HepG2 (cell line): ENCODE measurements around the gene FUT6. TPM values are rescaled to one million over a fixed set of nuclear protein-coding genes. Genes with fewer than 3 reads are reported as not detected.
A peak's percentile ranks its signal among the peaks of the same experiment; 100 is the strongest.

Experiments used
- CEBPB ChIP-seq: IDR thresholded peaks from 2 replicates; pipeline ENCODE4 v1.6.1; 2011; ENCODE audit warnings: low read depth, low read length, improper control_type of control experiment, borderline replicate concordance
- HNRNPLL ChIP-seq: fragments of 200-400 bp; formaldehyde crosslinking; IDR thresholded peaks from 2 replicates; pipeline ENCODE4 v1.6.1; 2017; ENCODE audit warnings: mild to moderate bottlenecking, low read depth, low read length; ENCODE audit not compliant: poor library complexity, severe bottlenecking
- MEF2D ChIP-seq: sonication (generic); formaldehyde crosslinking; IDR thresholded peaks from 2 replicates; pipeline ENCODE4 v1.5.1; 2020; ENCODE audit warnings: mild to moderate bottlenecking, missing genetic modification reagents
- PAX8 ChIP-seq: sonication (generic); formaldehyde crosslinking; IDR thresholded peaks from 2 replicates; pipeline ENCODE4 v1.8.0; 2022; ENCODE audit warnings: mild to moderate bottlenecking, missing genetic modification reagents, borderline replicate concordance
- POLR2A ChIP-seq, 2 experiments: IDR thresholded peaks; 2 replicates each; pipeline ENCODE4 v1.6.1; 2011; ENCODE audit warnings: low read depth in 2 of 2, low read length in 2 of 2, mild to moderate bottlenecking in 1 of 2, moderate library complexity in 1 of 2; ENCODE audit not compliant: insufficient read depth in 1 of 2
- RFX5 ChIP-seq: IDR thresholded peaks from 2 replicates; pipeline ENCODE4 v1.6.1; 2011; ENCODE audit warnings: low read depth, low read length, improper control_type of control experiment
- RFXANK ChIP-seq: IDR thresholded peaks from 2 replicates; pipeline ENCODE4 v1.6.1; 2016
- SMARCE1 ChIP-seq: fragments of 450-650 bp; IDR thresholded peaks from 2 replicates; pipeline ENCODE4 v1.6.1; 2017; ENCODE audit warnings: borderline replicate concordance
- TRIM24 ChIP-seq: sonication (generic); formaldehyde crosslinking; IDR thresholded peaks from 2 replicates; pipeline ENCODE4 v1.8.0; 2022; ENCODE audit warnings: mild to moderate bottlenecking, missing genetic modification reagents
- ZBTB42 ChIP-seq: sonication (generic); formaldehyde crosslinking; IDR thresholded peaks from 2 replicates; pipeline ENCODE4 v1.5.0; 2020; ENCODE audit warnings: mild to moderate bottlenecking, missing genetic modification reagents
- ZNF296 ChIP-seq: sonication (generic); formaldehyde crosslinking; conservative IDR thresholded peaks from 2 replicates; pipeline ENCODE4 v1.5.0; 2020; ENCODE audit warnings: mild to moderate bottlenecking, missing genetic modification reagents
- ZNF343 ChIP-seq: sonication (generic); formaldehyde crosslinking; IDR thresholded peaks from 2 replicates; pipeline ENCODE4 v1.4.0; 2020; ENCODE audit warnings: mild to moderate bottlenecking, missing genetic modification reagents
- ZNF552 ChIP-seq: sonication (generic); formaldehyde crosslinking; IDR thresholded peaks from 2 replicates; pipeline ENCODE4 v1.9.0; 2022; ENCODE audit warnings: missing genetic modification reagents, mild to moderate bottlenecking, borderline replicate concordance
- ZNF563 ChIP-seq: sonication (generic); formaldehyde crosslinking; IDR thresholded peaks from 2 replicates; pipeline ENCODE4 v1.8.0; 2022; ENCODE audit warnings: mild to moderate bottlenecking, moderate library complexity, missing genetic modification reagents
- ZNF709 ChIP-seq: sonication (generic); formaldehyde crosslinking; IDR thresholded peaks from 2 replicates; pipeline ENCODE4 v1.5.0; 2020; ENCODE audit warnings: mild to moderate bottlenecking, missing genetic modification reagents
- ZNF83 ChIP-seq: sonication (generic); formaldehyde crosslinking; IDR thresholded peaks from 2 replicates; pipeline ENCODE4 v1.4.0; 2020; ENCODE audit warnings: missing genetic modification reagents, mild to moderate bottlenecking, borderline replicate concordance
- ZZZ3 ChIP-seq: sonication (generic); formaldehyde crosslinking; IDR thresholded peaks from 2 replicates; pipeline ENCODE4 v1.4.0; 2020; ENCODE audit warnings: missing genetic modification reagents, mild to moderate bottlenecking, borderline replicate concordance
- polyA plus RNA-seq, 8 experiments: library from polyadenylated mRNA; depleted of rRNA in 3 of 8; stranded (reverse) in 7 of 8; unstranded in 1 of 8; fragments of >200 nt; fragmentation: Illumina TruSeq in 4 of 8; extraction: Trizol in 4 of 8; gene quantifications; 2 replicates each; pipeline versions ENCODE4 v1.2.1 to v1.2.3, GENCODE V29; 2011 to 2016; ENCODE audit warnings: low read depth in 4 of 8, missing spikeins in 1 of 8, mixed read lengths in 1 of 8; ENCODE audit not compliant: insufficient read depth in 1 of 8
- total RNA-seq, 5 experiments: library from RNA; depleted of rRNA; stranded (reverse); fragments of >200 nt; fragmentation: Illumina TruSeq; extraction: Trizol; gene quantifications; 2 replicates each; pipeline ENCODE4 v1.2.3, GENCODE V29; 2016; ENCODE audit warnings: low read depth in 1 of 5
- TF ChIP-seq, protein P1 (sequence below): sonication (generic); formaldehyde crosslinking; IDR thresholded peaks from 2 replicates; pipeline ENCODE4 v1.4.0; 2020; ENCODE audit warnings: missing genetic modification reagents, borderline replicate concordance
- TF ChIP-seq, protein P2 (sequence below): sonication (generic); formaldehyde crosslinking; IDR thresholded peaks from 2 replicates; pipeline ENCODE4 v1.4.0; 2020; ENCODE audit warnings: missing genetic modification reagents
- TF ChIP-seq, protein P3 (sequence below): sonication (generic); formaldehyde crosslinking; IDR thresholded peaks from 2 replicates; pipeline ENCODE4 v1.8.0; 2022; ENCODE audit warnings: missing genetic modification reagents, mild to moderate bottlenecking, inconsistent platforms, borderline replicate concordance
- TF ChIP-seq, protein P4 (sequence below): sonication (generic); formaldehyde crosslinking; IDR thresholded peaks from 2 replicates; pipeline ENCODE4 v1.8.1; 2023; ENCODE audit warnings: missing genetic modification reagents, inconsistent platforms, borderline replicate concordance

FUT6 gene
- total and polyA plus RNA-seq, 2 of the 13 experiments (the other 11 are each of a cell fraction or from before 2014, with no cell fraction given), result 8.2 to 27.7 TPM

DNA sequence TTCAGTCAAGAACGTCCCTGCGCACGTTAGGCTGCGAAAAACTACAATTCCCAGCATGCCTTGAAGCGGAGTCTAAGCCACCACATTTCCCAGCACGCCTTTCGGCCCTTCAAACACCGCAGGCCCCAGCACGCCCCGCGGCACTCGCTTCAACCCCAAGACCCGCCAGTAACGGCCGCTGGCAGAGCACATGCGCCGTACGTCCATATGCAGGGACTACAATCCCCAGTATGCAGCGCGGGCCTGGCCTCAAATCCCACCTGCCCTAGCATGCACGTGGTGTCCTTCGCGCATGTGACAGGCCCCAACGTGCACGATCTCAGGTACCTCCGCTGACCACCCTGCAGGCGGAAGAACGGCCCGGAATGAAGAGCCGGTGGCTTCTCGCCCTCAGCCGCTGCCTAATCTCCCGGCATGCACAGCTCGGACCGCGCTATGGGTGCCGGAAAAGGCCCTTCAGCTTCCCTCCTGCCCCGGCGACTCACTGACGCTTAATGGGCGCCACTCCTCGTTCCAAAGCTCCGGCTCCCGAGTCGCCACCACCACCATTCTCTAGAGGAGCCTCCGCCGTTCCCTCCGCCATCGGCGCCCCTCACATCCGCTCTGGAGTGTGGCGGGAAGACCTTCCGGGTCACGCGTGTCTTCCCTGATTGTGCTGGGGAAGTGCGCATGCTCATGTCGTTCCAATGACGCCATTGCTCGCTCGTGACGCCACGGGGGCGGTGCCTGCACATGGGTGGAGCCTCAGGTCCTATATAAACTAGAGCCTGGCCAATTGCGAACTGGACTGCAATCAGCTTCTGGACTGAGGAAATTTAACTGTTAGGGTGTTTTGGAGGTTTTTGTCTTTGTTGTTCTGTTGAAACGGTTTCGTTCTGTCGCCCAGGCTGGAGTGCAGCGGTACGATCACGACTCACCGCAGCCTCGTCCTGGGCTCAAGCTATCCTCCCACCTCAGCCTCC lies 48.7 kb downstream of the FUT6 start, which contains the start of gene DUS3L (continued):
- TF ChIP-seq ZNF552 (CRISPR knock-in tag) (peak; percentile 73; the same call in 1 of the 2 replicates), TRIM24 (CRISPR knock-in tag) (no peak), RFXANK (CRISPR knock-in tag) (no peak), ZNF296 (0 out of 2 replicates have a peak, but pooled peaks have one; percentile 57), HNRNPLL (peak; percentile 89), SMARCE1 (no peak), RFX5 (peak; percentile 20; the same call in 1 of the 2 replicates), POLR2A (IDR thresholded peaks at IDR 0.05; ENCODE audit: insufficient read depth in 1 of 2, low read depth in 2 of 2, low read length in 2 of 2) (peak; percentile 60 to 86), ZZZ3 (peak; percentile 55; the same call in 1 of the 2 replicates), ZNF563 (CRISPR knock-in tag) (no peak; the same call in 1 of the 2 replicates), CEBPB (no peak), ZNF709 (CRISPR knock-in tag) (peak; percentile 73; the same call in 1 of the 2 replicates), ZNF83 (CRISPR knock-in tag) (0 out of 2 replicates have a peak, but pooled peaks have one; percentile 40), ZNF343 (peak; percentile 86), MEF2D (peak; percentile 95), PAX8 (CRISPR knock-in tag) (peak; percentile 45; the same call in 1 of the 2 replicates), ZBTB42 (CRISPR knock-in tag) (0 out of 2 replicates have a peak, but pooled peaks have one; percentile 5)
- TF ChIP-seq, protein P1, sequence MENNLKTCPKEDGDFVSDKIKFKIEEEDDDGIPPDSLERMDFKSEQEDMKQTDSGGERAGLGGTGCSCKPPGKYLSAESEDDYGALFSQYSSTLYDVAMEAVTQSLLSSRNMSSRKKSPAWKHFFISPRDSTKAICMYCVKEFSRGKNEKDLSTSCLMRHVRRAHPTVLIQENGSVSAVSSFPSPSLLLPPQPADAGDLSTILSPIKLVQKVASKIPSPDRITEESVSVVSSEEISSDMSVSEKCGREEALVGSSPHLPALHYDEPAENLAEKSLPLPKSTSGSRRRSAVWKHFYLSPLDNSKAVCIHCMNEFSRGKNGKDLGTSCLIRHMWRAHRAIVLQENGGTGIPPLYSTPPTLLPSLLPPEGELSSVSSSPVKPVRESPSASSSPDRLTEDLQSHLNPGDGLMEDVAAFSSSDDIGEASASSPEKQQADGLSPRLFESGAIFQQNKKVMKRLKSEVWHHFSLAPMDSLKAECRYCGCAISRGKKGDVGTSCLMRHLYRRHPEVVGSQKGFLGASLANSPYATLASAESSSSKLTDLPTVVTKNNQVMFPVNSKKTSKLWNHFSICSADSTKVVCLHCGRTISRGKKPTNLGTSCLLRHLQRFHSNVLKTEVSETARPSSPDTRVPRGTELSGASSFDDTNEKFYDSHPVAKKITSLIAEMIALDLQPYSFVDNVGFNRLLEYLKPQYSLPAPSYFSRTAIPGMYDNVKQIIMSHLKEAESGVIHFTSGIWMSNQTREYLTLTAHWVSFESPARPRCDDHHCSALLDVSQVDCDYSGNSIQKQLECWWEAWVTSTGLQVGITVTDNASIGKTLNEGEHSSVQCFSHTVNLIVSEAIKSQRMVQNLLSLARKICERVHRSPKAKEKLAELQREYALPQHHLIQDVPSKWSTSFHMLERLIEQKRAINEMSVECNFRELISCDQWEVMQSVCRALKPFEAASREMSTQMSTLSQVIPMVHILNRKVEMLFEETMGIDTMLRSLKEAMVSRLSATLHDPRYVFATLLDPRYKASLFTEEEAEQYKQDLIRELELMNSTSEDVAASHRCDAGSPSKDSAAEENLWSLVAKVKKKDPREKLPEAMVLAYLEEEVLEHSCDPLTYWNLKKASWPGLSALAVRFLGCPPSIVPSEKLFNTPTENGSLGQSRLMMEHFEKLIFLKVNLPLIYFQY (CRISPR knock-in tag), result peak; percentile 54; the same call in 1 of the 2 replicates
- TF ChIP-seq, protein P2, sequence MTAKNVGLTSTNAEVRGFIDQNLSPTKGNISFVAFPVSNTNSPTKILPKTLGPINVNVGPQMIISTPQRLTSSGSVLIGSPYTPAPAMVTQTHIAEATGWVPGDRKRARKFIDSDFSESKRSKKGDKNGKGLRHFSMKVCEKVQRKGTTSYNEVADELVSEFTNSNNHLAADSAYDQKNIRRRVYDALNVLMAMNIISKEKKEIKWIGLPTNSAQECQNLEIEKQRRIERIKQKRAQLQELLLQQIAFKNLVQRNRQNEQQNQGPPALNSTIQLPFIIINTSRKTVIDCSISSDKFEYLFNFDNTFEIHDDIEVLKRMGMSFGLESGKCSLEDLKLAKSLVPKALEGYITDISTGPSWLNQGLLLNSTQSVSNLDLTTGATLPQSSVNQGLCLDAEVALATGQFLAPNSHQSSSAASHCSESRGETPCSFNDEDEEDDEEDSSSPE (CRISPR knock-in tag), result peak; percentile 91; the same call in 1 of the 2 replicates
- TF ChIP-seq, protein P3, sequence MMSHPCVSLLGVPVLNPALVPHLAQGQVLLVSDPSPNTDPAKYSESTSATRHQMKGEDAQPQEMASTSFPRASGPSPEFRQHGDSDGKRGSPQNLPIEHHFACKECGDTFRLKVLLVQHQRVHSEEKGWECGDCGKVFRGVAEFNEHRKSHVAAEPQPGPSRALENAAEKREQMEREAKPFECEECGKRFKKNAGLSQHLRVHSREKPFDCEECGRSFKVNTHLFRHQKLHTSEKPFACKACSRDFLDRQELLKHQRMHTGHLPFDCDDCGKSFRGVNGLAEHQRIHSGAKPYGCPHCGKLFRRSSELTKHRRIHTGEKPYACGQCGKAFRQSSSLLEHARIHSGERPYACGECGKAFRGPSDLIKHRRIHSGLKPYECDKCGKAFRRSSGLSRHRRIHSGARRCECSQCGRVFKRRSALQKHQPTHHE (CRISPR knock-in tag), result peak; percentile 77; the same call in 1 of the 2 replicates
- TF ChIP-seq, protein P4, sequence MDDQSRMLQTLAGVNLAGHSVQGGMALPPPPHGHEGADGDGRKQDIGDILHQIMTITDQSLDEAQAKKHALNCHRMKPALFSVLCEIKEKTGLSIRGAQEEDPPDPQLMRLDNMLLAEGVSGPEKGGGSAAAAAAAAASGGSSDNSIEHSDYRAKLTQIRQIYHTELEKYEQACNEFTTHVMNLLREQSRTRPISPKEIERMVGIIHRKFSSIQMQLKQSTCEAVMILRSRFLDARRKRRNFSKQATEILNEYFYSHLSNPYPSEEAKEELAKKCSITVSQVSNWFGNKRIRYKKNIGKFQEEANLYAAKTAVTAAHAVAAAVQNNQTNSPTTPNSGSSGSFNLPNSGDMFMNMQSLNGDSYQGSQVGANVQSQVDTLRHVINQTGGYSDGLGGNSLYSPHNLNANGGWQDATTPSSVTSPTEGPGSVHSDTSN, result no peak
